ENCODE data around the gene KCTD19. TPM values are rescaled to one million over a fixed set of nuclear protein-coding genes. Genes with fewer than 3 reads are reported as not detected.

The KCTD19 gene
- total RNA-seq, 2 experiments from 2014 or later: 1.1 to 3.3 TPM

DNA sequence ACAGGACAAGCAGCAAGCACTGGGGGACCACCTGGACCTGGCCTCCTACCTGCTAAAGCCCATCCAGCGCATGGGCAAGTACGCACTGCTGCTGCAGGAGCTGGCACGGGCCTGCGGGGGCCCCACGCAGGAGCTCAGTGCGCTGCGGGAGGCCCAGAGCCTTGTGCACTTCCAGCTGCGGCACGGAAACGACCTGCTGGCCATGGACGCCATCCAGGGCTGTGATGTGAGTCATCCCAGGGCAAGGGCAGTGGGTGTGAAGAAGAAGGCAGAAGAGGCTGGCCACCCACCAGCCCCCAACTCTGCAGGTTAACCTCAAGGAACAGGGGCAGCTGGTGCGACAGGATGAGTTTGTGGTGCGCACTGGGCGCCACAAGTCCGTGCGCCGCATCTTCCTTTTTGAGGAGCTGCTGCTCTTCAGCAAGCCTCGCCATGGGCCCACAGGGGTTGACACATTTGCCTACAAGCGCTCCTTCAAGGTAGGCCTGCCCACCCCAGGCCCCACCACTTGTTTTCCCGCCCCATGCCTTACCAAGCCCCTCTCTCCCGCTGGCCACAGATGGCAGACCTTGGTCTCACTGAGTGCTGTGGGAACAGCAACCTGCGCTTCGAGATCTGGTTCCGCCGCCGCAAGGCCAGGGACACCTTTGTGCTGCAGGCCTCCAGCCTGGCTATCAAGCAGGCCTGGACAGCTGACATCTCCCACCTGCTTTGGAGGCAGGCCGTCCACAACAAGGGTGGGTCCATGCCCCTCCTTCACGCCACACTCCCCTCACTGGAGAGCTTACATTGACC lies 39.9 kb downstream of the KCTD19 start:
- H3K4me3 Mint-ChIP-seq: no peak overlapping the region

DNA sequence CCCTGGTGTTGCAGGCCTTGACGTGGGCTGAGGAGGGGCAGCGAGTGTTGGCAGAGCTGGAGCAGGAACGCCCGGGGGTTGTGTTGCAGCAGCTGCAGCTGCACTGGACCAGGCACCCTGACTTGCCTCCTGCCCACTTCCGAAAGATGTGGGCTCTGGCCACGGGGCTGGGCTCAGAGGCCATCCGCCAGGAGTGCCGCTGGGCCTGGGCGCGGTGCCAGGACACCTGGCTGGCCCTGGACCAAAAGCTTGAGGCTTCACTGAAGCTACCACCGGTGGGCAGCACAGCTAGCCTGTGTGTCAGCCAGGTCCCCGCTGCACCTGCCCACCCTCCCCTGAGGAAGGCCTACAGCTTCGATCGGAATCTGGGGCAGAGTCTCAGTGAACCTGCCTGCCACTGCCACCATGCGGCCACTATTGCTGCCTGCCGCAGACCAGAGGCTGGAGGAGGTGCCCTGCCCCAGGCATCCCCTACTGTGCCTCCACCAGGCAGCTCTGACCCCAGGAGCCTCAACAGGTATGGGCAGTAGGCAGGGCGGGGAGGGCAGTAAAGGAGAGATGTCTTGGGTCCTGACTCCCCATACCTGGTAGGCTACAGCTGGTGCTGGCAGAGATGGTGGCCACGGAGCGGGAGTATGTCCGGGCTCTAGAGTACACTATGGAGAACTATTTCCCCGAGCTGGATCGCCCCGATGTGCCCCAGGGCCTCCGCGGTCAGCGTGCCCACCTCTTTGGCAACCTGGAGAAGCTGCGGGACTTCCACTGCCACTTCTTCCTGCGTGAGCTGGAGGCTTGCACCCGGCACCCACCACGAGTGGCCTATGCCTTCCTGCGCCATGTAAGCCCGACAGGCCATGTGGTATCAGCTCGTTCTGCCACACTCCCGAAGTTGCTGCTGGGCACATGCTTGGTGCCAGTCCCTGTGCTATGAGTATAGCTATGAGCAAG lies 41.6 kb downstream of the KCTD19 start:
- DNase-seq: no peak
- Mint-ChIP-seq H3K4me3 (no peak overlapping the region), H3K27ac (no peak overlapping the region)

More for the DNA sequence above, 39.9 kb downstream of the KCTD19 start:
- no peaks in the 10 kb centered on the region for H3K9me3 Mint-ChIP-seq (ENCODE audit: low read depth)
- H3K27ac Mint-ChIP-seq: no peak overlapping the region
- no peaks in the 10 kb centered on the region for H3K36me3 Mint-ChIP-seq
- H3K27me3 Mint-ChIP-seq: no peaks in the 10 kb centered on the region
- CTCF ChIA-PET: interaction anchor here (0.6 to 2.2 kb wide), 7 partner anchors 8 to 341 kb away, joined by 3 to 5 read pairs (median 4); partner anchors contain the start of genes KCTD19 and LRRC36
- ATAC-seq: no peak
- H3K4me1 Mint-ChIP-seq: peaks cover 15% of the 10 kb centered on the region
- no peak for DNase-seq

DNA sequence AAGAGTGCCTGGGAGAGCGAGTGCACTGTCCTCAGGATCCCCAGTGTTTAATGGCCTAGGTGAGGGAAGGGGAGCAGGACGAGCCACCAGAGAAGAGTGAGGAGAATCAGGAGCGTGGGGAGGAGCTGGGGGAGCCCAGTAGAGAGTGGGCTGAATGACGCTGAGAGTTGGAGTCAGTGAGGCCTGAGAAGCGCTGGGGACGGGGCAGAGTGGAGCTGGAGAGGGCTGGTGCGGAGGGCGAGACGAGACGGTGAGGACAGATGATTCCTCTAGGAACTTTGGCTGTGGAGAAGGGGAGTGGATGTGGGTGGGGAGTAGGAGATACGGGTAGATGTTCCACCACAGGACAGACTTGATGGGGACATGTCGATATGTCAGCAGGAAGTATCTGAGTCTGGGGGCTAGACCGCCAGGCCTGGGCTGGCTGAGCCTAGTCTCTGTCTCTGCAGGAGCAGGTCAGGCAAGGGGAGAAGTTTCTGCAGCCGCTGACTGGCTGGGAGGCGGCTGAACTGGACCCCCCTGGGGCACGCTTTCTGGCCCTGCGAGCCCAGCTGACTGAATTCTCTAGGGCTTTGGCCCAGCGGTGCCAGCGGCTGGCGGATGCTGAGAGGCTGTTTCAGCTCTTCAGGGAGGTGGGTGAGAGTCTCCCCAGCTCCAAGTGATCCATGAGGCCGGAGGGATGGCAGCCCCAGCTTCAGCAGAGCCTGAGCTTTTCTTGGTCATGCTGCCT lies 42.5 kb downstream of the KCTD19 start:
- Mint-ChIP-seq H3K4me1 (no peaks in the 10 kb centered on the region), H3K27ac (no peak overlapping the region), H3K4me3 (no peak overlapping the region), H3K9me3 (ENCODE audit: low read depth) (no peaks in the 10 kb centered on the region), H3K36me3 (no peaks in the 10 kb centered on the region), H3K27me3 (no peaks in the 10 kb centered on the region)
- ATAC-seq (no peak), DNase-seq (no peak)
- CTCF ChIA-PET: interaction anchor here (0.8 to 1.1 kb wide), 3 partner anchors 55 to 164 kb away, joined by 3 to 4 read pairs (median 3); no protein-coding TSS in a partner anchor

More for the DNA sequence above, 41.6 kb downstream of the KCTD19 start:
- ATAC-seq: no peak
- no peaks in the 10 kb centered on the region for H3K27me3 Mint-ChIP-seq
- H3K4me1 Mint-ChIP-seq: peaks cover 7% of the 10 kb centered on the region
- no peaks in the 10 kb centered on the region for H3K9me3 Mint-ChIP-seq (ENCODE audit: low read depth)
- CTCF ChIA-PET: interaction anchor here (0.9 to 2.2 kb wide), 7 partner anchors 35 to 267 kb away, joined by 3 to 5 read pairs (median 3); partner anchors contain the start of genes KCTD19 and LRRC36
- H3K36me3 Mint-ChIP-seq: no peaks in the 10 kb centered on the region

DNA sequence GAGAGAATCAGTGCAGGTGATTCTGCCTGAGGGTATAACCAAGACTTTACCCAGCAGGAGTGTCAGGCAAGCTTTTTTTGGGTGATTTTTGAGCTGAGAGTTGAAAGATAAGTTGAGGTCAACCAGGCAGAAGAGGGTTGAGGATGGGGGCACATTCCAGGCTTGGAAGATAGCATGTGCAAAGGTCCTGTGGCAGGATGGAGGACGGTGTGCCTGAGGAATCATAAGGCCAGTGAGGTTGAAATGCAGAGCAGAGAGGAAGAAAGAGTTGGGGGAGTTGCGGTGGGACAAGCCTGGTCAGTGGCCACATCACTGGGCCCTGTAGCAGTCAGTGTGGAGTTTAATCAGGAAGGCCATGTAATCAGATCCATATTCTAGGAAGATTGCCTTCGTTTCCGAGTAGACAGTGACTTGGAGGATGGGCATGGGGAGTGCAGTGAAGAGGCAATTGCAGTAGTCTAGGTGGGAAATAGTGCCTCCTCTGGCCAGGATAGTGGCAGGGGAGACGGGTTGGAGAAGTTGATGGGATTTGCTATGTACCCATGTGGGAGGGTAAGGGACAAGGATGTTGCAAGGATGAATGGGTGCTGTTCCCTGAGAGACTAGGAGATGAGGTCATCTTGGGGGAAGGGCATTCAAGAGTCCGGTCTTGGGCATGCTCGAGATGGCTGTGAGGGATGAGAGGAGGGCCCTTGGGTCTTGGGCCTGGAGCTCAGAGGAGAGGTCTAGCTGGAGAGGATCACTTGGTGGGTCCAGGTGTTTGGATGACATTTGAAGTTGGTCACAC lies 43.3 kb downstream of the KCTD19 start:
- no peak overlapping the region for H3K4me3 Mint-ChIP-seq
- H3K27me3 Mint-ChIP-seq: no peaks in the 10 kb centered on the region
- no peak for ATAC-seq
- H3K27ac Mint-ChIP-seq: no peak overlapping the region
- CTCF ChIA-PET: interaction anchor here (0.8 to 0.9 kb wide), 2 partner anchors 56 to 165 kb away, joined by 3 to 4 read pairs; no protein-coding TSS in a partner anchor
- no peaks in the 10 kb centered on the region for H3K36me3 Mint-ChIP-seq
- H3K4me1 Mint-ChIP-seq: peaks cover 3% of the 10 kb centered on the region
- no peak for DNase-seq
- no peaks in the 10 kb centered on the region for H3K9me3 Mint-ChIP-seq (ENCODE audit: low read depth)

DNA sequence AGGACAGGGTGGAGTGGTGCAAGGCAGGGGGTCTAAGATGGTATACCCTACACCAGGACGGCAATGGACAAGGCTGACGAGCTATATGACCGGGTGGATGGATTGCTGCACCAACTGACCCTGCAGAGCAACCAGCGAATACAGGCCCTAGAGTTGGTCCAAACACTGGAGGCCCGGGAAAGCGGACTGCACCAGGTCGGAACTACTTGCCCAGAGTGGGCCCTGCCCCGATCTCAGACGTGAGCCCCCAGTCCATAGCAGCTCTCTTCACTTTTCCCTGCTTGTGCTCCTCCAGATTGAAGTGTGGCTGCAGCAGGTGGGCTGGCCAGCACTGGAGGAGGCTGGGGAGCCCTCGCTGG lies 44.1 kb downstream of the KCTD19 start:
- ATAC-seq: no peak
- H3K4me1 Mint-ChIP-seq: peaks cover 9% of the 10 kb centered on the region
- no peaks in the 10 kb centered on the region for H3K27me3 Mint-ChIP-seq
- CTCF ChIA-PET: interaction anchor here (0.8 to 1.0 kb wide), 2 partner anchors 10 to 22 kb away, joined by 3 read pairs; no protein-coding TSS in a partner anchor
- no peaks in the 10 kb centered on the region for H3K9me3 Mint-ChIP-seq (ENCODE audit: low read depth)
- no peak overlapping the region for H3K4me3 Mint-ChIP-seq
- DNase-seq: no peak
- H3K36me3 Mint-ChIP-seq: no peaks in the 10 kb centered on the region
- H3K27ac Mint-ChIP-seq: no peak overlapping the region

DNA sequence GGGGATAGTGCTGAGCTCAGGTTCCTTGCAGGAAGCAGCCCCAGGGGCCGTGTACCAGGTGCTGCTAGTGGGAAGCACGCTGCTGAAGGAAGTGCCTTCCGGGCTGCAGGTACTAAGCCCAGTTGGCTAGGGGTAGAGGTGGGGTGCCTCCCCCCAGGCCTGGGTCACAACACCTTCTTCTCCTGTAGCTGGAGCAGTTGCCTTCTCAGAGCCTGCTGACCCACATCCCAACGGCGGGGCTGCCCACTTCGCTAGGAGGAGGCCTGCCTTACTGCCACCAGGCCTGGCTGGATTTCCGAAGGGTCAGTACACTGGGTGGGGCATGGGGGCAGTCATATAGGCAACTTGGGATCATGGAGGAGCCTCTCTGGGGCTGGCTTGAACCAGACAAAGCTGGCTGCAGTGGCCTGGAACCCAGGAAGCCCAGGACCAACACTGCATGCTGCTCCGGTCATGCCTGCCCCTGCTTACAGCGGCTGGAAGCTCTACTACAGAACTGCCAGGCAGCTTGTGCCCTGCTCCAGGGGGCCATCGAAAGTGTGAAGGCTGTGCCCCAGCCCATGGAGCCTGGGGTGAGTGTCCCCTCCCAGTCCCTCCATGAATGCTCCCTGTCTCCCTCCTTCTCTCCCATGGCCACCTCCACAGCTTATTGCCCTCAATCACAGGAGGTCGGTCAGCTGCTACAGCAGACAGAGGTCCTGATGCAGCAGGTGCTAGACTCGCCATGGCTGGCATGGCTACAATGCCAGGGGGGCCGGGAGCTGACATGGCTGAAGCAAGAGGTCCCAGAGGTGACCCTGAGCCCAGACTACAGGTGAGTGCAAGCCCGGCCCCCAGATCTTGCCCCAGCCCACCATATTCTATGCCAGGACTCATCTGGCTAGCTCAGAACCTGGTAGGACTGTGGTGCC lies 44.8 kb downstream of the KCTD19 start:
- H3K4me3 Mint-ChIP-seq: no peak overlapping the region
- ATAC-seq (no peak), DNase-seq (no peak)
- CTCF ChIA-PET: interaction anchor here (0.5 to 4.7 kb wide), 11 partner anchors 11 to 184 kb away, joined by 3 to 18 read pairs (median 3); partner anchors contain the start of genes SLC9A5, TPPP3 and ZDHHC1
- no peaks in the 10 kb centered on the region for H3K9me3 Mint-ChIP-seq (ENCODE audit: low read depth)
- peaks cover 14% of the 10 kb centered on the region for H3K4me1 Mint-ChIP-seq
- H3K36me3 Mint-ChIP-seq: no peaks in the 10 kb centered on the region
- H3K27ac Mint-ChIP-seq: no peak overlapping the region
- no peaks in the 10 kb centered on the region for H3K27me3 Mint-ChIP-seq

DNA sequence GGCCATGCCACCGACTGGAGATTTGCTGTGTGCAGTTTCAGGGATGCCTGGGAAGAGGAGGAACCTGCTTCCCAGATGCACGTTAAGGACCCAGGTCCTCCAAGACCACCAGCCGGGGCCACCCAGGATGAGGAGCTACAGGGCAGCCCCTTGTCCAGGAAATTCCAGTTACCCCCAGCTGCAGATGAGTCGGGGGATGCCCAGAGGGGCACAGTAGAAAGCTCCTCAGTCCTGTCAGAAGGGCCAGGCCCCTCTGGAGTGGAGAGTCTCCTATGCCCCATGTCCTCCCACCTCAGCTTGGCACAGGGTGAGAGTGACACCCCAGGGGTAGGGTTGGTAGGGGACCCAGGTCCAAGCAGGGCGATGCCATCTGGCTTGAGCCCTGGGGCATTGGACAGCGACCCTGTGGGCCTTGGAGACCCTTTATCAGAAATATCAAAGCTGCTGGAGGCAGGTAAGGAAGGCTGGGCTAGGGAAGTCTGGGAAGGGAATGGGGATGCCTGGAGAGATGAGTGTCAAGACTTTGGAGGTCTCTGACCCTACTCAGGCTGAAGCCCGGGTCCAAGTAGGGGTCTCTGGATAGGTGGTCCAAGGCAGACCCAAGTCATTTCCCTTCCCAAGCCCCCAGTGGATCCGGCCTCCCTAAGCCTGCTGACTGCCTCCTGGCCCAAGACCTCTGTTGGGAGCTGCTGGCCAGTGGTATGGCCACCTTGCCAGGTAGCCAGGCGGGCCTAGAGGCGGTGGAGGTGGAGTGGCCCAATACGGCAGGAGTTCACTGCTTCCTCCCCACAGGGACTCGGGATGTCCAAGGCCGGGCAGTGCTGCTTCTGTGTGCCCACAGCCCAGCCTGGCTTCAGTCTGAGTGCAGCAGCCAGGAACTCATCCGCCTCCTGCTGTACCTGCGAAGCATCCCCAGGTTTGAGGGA lies 46.2 kb downstream of the KCTD19 start:
- Mint-ChIP-seq H3K36me3 (peaks cover 6% of the 10 kb centered on the region), H3K4me3 (peak overlapping the region; percentile 51), H3K27ac (peak overlapping the region; percentile 45), H3K4me1 (peaks cover 19% of the 10 kb centered on the region), H3K27me3 (no peaks in the 10 kb centered on the region), H3K9me3 (ENCODE audit: low read depth) (no peaks in the 10 kb centered on the region)
- no peak for ATAC-seq
- no peak for DNase-seq
- CTCF ChIA-PET: interaction anchor here (0.8 to 4.7 kb wide), 11 partner anchors 9 to 439 kb away, joined by 3 to 18 read pairs (median 3); partner anchors contain the start of genes GFOD2, SLC9A5, TPPP3 and ZDHHC1

DNA sequence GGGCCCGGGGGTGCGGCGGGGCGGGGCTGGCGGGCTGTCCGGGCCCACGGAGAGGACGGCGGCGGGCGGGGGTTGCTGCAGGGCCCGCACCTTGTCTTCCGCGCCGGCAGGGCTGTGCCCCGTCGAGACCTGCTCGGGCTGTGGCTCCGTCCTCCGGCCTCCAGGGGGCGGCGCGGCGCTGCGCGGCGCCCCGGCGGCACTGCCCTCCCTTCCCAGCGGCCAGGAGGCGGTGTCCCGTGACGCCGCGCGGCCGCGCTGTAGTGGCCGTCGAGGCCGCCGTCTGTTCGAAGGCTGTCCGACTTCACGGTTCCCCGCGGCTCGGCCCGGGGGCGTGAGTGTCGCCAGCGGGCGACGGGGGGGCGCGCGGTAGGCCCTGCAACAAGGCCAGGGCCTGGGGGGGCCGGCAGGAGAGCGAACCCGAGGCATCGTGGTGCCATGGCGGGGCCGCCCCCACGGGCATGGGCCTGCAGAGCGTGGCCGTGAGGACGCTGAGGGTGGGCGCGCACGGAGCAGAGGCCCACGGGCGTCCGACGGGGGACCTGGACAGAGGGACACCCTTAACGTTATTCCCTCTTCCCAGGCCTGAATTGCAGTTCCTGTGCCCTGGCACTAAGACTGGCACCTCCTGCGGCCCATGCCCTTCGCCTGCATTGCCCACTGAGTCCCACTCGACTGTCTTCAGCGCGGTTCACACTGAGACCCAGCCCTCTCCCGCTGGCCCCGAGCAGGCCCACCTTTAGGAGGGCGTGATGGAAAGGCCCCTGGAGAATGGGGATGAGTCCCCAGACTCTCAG lies 47.0 kb downstream of the KCTD19 start, which contains the start of gene PLEKHG4:
PLEKHG4 (plus strand) TSS at position 237 of the 794 bp plus-strand sequence; CDS start at position 750, 513 bp downstream.
- Mint-ChIP-seq H3K36me3 (peaks cover 7% of the 10 kb centered on the region), H3K9me3 (ENCODE audit: low read depth) (no peaks in the 10 kb centered on the region), H3K4me1 (peaks cover 19% of the 10 kb centered on the region), H3K27ac (peak within 1 kb of the TSS; percentile 78), H3K4me3 (peak within 1 kb of the TSS; percentile 80), H3K27me3 (no peaks in the 10 kb centered on the region)
- peak; percentile 88 for DNase-seq
- peak; percentile 97 for ATAC-seq
- CTCF ChIA-PET: interaction anchor here (0.8 to 4.7 kb wide), 18 partner anchors 9 to 440 kb away, joined by 3 to 18 read pairs (median 4); partner anchors contain the start of genes GFOD2, KCTD19 and LRRC36

DNA sequence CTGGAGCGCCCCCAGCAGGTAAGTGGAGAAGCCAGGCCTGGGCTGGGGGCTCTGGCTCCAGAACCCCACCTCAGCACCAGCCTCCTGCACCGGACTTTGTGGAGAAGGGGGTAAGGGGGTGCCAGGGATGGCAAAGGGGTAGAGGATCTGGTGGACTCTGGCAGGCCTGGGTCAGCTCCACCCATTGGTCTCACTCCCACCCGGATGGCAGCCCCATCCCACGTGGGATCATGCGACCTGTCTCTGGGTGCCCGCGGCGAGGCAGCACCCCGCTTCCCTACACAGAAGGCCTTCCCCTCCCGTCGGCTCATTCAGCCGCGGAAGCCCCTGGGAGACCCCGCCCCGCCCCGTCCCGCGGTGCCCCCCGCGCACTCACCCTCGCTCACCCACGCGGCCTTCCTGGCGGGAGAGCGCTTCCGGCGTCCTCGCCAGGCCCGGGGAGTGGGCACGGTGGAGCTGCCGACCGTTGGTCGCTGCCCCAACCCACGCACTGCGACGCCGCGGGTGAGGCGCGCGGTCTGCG lies 47.7 kb downstream of the KCTD19 start:
- Mint-ChIP-seq H3K27me3 (no peaks in the 10 kb centered on the region), H3K27ac (peak overlapping the region; percentile 78), H3K4me1 (peaks cover 19% of the 10 kb centered on the region), H3K4me3 (peak overlapping the region; percentile 80), H3K36me3 (peaks cover 7% of the 10 kb centered on the region), H3K9me3 (ENCODE audit: low read depth) (no peaks in the 10 kb centered on the region)
- ATAC-seq: peak; percentile 65
- CTCF ChIA-PET: interaction anchor here (0.5 to 4.7 kb wide), 29 partner anchors 9 to 384 kb away, joined by 3 to 18 read pairs (median 4); partner anchors contain the start of genes E2F4, KCTD19, LRRC36 and ZDHHC1
- peak; percentile 73 for DNase-seq

Data from activated CD8-positive, alpha-beta memory T cell treated with anti-CD3 and anti-CD28 coated beads, Interleukin-2, amount 10 ng/mL, durations not matched to agents 7 days and 5 days (primary cell).